ENCODE data around the gene ZFP36L1. TPM values are rescaled to one million over a fixed set of nuclear protein-coding genes. Genes with fewer than 3 reads are reported as not detected.

The ZFP36L1 gene
- total RNA-seq, 1 donor from 2014 or later: 180 TPM

DNA sequence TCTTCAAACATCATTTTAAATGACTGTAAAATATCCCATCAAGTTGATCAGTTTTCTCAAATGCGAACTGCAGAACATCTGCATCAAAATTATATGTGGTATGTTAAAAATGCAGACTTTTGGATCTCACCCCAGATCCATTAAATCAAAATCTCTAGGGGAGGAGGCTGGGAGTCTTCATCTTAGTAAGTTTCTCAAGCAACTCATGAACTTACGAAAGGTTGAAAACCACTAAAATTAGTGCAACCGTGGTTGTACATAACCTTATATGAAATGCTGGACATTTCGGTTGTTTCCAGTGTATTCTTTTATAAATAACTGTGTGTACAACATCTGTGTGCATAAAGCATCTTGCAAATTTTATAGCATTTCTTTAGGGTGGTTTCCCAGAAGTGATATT, 39.2 kb downstream of the ZFP36L1 start:
- no peak overlapping the region for H3K4me3 Mint-ChIP-seq (ENCODE audit: unreplicated experiment)
- H3K4me1 Mint-ChIP-seq (ENCODE audit: low read depth): peaks cover 28% of the 10 kb centered on the region
- no peak for DNase-seq (ENCODE audit: low spot score)
- no peaks in the 10 kb centered on the region for H3K36me3 Mint-ChIP-seq (ENCODE audit: low read depth)
- no peaks in the 10 kb centered on the region for H3K9me3 Mint-ChIP-seq (ENCODE audit: low read depth)
- H3K27ac Mint-ChIP-seq (ENCODE audit: unreplicated experiment): no peak overlapping the region
- TF ChIP-seq CTCF (IDR thresholded peaks at IDR 0.05): no peak
- no peaks in the 10 kb centered on the region for H3K27me3 Mint-ChIP-seq (ENCODE audit: low read depth)

DNA sequence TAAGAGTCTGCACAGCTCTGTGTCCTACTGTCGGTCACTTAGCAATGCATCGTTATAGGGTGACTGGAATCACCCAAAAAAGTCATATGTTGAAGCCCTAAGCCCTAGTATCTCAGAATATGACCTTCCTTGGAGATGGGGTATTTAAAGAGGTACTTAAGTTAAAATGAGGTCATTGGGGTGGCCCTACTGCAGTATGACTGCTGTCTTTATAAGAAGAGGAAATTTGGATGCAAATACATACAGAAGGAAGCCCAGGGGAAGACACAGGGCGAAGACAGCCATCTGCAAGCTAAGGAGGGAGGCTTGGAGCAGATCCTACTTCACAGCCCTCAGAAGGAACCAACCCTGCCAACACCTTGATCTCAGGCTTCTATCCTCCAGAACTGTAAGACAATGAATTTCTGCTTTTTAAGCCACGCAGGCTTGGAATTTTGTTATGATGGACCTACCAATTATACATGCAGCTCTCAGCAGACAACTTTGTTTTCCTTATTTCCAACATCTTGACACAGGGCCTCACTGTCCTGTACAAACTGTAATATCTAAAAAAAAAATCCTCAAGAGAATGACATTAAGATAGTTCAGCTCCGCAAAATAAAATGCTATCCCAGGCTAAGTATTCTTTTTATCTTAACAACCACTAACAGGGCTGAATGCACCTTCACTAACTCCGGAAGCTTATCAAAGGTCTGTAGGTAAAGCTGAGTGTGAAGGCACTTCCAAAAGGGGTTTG, 40.4 kb downstream of the ZFP36L1 start:
- Mint-ChIP-seq H3K27ac (ENCODE audit: unreplicated experiment) (no peak overlapping the region), H3K9me3 (ENCODE audit: low read depth) (no peaks in the 10 kb centered on the region), H3K27me3 (ENCODE audit: low read depth) (no peaks in the 10 kb centered on the region), H3K4me1 (ENCODE audit: low read depth) (peaks cover 23% of the 10 kb centered on the region), H3K36me3 (ENCODE audit: low read depth) (no peaks in the 10 kb centered on the region), H3K4me3 (ENCODE audit: unreplicated experiment) (no peak overlapping the region)
- no peak for TF ChIP-seq CTCF (IDR thresholded peaks at IDR 0.05)
- no peak for DNase-seq (ENCODE audit: low spot score)

GRCh38 chr14:68749487-68750475, 43.1 kb downstream of the ZFP36L1 start:
- H3K9me3 Mint-ChIP-seq (ENCODE audit: low read depth): no peaks in the 10 kb centered on the region
- H3K27me3 Mint-ChIP-seq (ENCODE audit: low read depth): peaks cover 6% of the 10 kb centered on the region
- H3K27ac Mint-ChIP-seq (ENCODE audit: unreplicated experiment): peak overlapping the region; percentile 77
- TF ChIP-seq CTCF (IDR thresholded peaks at IDR 0.05): no peak
- DNase-seq (ENCODE audit: low spot score): no peak
- H3K4me1 Mint-ChIP-seq (ENCODE audit: low read depth): peaks cover 20% of the 10 kb centered on the region
- no peaks in the 10 kb centered on the region for H3K36me3 Mint-ChIP-seq (ENCODE audit: low read depth)
- H3K4me3 Mint-ChIP-seq (ENCODE audit: unreplicated experiment): no peak overlapping the region

DNA sequence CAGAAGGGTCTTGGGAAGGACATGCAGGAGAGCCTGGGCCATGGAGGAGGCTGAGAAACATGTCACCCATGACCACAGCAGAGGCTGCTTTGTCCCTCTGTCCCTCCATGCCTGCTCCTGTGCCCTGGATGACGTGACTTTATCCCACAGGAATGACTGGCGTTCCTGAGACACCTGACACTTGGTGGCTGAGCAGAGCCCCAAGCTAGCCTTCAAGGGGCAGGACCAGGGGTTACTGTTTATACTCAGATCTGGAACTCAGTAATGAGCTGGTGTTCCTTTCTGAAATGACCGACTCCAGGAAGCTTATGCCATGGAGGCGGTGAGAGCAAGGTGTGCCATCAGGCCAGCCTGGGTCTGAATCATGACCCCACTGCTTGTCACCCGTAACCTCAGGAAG, 44.2 kb downstream of the ZFP36L1 start:
- no peak for DNase-seq (ENCODE audit: low spot score)
- H3K9me3 Mint-ChIP-seq (ENCODE audit: low read depth): no peaks in the 10 kb centered on the region
- peaks cover 14% of the 10 kb centered on the region for H3K4me1 Mint-ChIP-seq (ENCODE audit: low read depth)
- H3K4me3 Mint-ChIP-seq (ENCODE audit: unreplicated experiment): no peak overlapping the region
- no peak for TF ChIP-seq CTCF (IDR thresholded peaks at IDR 0.05)
- H3K27me3 Mint-ChIP-seq (ENCODE audit: low read depth): peaks cover 7% of the 10 kb centered on the region
- no peaks in the 10 kb centered on the region for H3K36me3 Mint-ChIP-seq (ENCODE audit: low read depth)
- H3K27ac Mint-ChIP-seq (ENCODE audit: unreplicated experiment): no peak overlapping the region

- H3K36me3 Mint-ChIP-seq (ENCODE audit: low read depth): no peaks in the 10 kb centered on the region
- H3K4me1 Mint-ChIP-seq (ENCODE audit: low read depth): peaks cover 10% of the 10 kb centered on the region
- DNase-seq (ENCODE audit: low spot score): no peak
- no peak for TF ChIP-seq CTCF (IDR thresholded peaks at IDR 0.05)
- no peak overlapping the region for H3K27ac Mint-ChIP-seq (ENCODE audit: unreplicated experiment)
- H3K27me3 Mint-ChIP-seq (ENCODE audit: low read depth): peaks cover 7% of the 10 kb centered on the region
- no peaks in the 10 kb centered on the region for H3K9me3 Mint-ChIP-seq (ENCODE audit: low read depth)
- H3K4me3 Mint-ChIP-seq (ENCODE audit: unreplicated experiment): no peak overlapping the region
Observed at GRCh38 chr14:68748260-68748659, 44.6 kb downstream of the ZFP36L1 start.
